SU-DHL-6 (cell line): ENCODE measurements around the gene MRPS6.

ENCODE experiments used
- EZH2phosphoT487 ChIP-seq: fragments of 200-600 bp; sonication (generic), shearing (Covaris generic); conservative IDR thresholded peaks from 2 replicates; pipeline ENCODE4 v1.6.1; 2018; ENCODE audit warnings: mild to moderate bottlenecking, antibody characterized with exemption, low read length, moderate library complexity, mixed read lengths
- TF ChIP-seq, protein P1 (sequence below): fragments of 200-600 bp; sonication (generic); IDR thresholded peaks from one replicate; pipeline ENCODE4 v1.5.1; 2017; ENCODE audit warnings: antibody characterized with exemption, mild to moderate bottlenecking, low read length, moderate library complexity; ENCODE audit not compliant: insufficient read depth, poor library complexity, severe bottlenecking

DNA sequence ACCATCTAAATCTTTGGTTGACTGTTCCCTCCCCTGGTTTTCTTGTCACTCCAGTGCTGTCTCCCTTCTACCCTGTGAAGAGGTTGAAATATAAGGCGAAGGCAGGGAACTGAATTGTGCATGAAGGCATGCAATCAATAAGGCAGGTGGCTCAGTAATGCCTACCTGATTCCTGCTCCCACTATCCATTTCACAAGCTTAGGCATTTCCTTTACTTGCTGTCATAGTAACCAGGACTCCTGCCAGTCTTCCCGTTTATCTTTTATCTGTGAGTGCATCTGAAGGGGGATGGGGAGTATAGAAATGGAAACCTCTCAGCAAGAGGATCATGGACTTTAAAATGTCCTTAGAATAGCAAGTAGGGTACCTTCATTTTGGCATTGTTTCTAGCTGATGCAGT lies 40.5 kb downstream of the MRPS6 start:
- TF ChIP-seq, protein P1, sequence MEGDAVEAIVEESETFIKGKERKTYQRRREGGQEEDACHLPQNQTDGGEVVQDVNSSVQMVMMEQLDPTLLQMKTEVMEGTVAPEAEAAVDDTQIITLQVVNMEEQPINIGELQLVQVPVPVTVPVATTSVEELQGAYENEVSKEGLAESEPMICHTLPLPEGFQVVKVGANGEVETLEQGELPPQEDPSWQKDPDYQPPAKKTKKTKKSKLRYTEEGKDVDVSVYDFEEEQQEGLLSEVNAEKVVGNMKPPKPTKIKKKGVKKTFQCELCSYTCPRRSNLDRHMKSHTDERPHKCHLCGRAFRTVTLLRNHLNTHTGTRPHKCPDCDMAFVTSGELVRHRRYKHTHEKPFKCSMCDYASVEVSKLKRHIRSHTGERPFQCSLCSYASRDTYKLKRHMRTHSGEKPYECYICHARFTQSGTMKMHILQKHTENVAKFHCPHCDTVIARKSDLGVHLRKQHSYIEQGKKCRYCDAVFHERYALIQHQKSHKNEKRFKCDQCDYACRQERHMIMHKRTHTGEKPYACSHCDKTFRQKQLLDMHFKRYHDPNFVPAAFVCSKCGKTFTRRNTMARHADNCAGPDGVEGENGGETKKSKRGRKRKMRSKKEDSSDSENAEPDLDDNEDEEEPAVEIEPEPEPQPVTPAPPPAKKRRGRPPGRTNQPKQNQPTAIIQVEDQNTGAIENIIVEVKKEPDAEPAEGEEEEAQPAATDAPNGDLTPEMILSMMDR = no peak
- no peak for TF ChIP-seq EZH2phosphoT487
